ENCODE results near the gene FAHD2A.

DNA sequence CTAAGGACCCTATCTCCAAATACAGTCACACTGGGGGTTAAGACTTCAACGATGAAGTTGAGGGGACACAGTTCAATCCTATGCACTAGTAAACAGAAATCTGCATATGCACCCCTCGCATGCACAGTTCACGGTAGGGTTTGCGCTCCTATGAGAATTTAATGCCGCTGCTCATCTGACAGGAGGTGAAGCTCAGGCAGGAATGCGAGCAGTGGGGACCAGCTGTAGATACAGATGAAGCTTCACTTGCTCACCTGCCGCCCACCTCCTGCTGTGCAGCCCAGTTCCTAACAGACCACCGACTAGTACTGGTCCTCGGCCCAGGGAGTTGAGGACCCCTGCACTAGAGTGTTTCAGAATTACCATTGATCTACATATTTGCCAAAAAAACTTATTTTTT is 40.0 kb upstream of the FAHD2A start:
- TF ChIP-seq, protein P1, sequence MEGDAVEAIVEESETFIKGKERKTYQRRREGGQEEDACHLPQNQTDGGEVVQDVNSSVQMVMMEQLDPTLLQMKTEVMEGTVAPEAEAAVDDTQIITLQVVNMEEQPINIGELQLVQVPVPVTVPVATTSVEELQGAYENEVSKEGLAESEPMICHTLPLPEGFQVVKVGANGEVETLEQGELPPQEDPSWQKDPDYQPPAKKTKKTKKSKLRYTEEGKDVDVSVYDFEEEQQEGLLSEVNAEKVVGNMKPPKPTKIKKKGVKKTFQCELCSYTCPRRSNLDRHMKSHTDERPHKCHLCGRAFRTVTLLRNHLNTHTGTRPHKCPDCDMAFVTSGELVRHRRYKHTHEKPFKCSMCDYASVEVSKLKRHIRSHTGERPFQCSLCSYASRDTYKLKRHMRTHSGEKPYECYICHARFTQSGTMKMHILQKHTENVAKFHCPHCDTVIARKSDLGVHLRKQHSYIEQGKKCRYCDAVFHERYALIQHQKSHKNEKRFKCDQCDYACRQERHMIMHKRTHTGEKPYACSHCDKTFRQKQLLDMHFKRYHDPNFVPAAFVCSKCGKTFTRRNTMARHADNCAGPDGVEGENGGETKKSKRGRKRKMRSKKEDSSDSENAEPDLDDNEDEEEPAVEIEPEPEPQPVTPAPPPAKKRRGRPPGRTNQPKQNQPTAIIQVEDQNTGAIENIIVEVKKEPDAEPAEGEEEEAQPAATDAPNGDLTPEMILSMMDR (IDR thresholded peaks at IDR 0.05; ENCODE audit: low read length) = no peak
- TF ChIP-seq EZH2 (IDR thresholded peaks at IDR 0.05; ENCODE audit: borderline replicate concordance, low read length) = no peak
